Limb (tissue), 2 donors: ENCODE data around the gene CCDC97.
"Not testable (repeated sequence)": the region's sequence is repeated elsewhere in the genome, so short reads cannot be mapped to it uniquely, and the experiment has no call there.

ENCODE experiments used
- DNase-seq, 2 donors: peaks; one replicate each; pipeline ENCODE4 v3.0.0-alpha.2; 2016; ENCODE audit errors: extremely low spot score in 2 of 2

Gene CCDC97

DNA sequence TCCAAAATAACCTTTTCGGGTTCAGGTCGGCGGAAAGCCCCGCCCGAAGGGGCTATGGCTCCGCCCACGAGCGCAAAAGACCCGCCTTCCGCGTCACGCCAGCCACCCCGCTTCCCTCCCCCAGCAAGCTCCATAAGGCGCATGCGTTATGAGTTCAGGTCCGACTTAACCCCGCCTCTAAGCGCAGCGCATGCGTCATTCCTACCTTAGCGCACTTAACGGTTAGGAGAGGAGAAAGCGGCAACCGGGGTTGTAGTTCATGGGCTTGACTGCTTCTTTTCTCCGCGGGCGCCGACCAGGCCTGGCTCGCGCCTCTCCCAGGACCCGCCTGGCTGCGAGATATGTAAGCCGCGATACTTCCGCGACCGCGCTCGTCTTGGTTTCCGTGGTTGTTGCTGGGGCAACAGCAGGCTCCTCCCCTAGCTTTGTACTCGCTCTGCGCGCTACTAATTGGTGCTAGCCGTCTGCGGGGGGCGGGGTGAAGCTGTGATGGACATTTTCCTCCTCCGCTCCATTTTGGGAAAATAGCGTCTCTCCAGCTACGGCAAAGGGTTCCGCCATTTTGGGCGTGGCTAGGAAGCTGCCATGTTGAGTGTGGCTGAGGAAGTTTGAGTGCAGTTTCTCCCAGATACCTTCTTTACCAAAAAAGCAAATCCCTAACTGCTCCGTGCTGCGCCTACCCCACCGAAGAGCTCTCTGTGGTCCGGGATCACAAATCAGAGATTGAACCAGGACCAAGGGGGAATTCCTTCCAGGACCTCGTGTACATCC is 54.0 kb downstream of the CCDC97 start, which contains the start of gene B9D2:
Gene B9D2 (minus strand): TSS at position 397 of the 771 bp plus-strand sequence. CDS start 630 bp downstream, outside the sequence.
- DNase-seq: peak; percentile 98 to 99

DNA sequence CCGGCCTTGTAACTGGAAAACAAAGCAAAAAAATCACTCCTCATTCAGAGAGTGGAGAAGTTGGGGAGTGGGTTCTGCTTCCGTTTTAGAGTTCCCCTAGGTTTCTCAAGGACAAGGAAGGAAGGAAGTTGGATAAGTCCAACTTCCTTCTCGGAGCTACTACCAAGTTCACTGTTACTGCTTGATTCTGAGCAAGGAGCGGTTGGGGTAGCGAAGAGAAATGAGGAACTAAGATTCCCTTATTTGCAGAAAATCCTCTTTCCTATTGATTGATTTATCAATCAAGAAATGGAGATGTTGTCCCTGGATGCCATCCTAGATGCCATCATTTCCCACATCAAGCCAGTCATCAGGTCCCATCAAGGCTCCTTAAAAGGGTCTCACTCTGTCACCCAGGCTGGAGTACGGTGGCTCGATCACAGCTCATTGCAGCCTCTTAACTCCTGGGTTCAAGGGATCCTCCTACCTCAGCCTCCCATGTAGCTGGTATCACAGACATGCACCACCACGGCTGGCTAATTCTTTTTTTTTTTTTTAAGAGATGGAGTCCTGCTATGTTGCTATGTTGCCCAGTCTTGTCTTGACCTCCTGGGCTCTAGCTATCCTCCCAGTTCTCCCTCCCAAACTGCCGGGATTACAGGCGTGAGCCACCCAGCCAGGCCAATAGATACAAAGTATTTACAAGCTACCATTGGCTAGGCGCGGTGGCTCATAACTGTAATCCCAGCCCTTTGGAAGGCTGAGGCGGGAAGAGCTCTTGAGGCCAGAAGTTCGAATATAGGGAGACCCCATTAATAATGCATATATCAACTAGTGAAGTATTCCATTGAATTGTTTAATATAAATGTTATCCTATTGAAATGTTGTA is 54.8 kb downstream of the CCDC97 start:
- no peak for DNase-seq

DNA sequence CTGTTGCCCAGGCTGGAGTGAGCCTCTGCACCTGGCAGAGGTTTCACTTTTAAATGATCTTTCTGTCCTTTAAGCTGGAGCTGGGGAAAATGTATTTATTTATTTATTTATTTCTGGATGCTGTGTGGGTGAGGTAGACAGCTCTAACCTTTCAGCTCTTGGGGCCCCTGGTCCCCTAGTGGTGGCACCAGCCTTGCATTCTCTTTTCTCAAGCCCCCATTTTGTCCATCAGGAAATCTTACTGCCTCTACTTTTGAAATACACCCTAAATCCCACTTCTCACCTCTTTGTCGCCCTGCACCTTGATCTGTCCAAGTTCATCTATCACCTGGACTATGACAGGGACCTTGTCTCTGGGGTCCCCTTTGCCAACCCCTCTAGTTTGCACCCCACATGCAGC is 56.1 kb downstream of the CCDC97 start:
- DNase-seq: no peak

DNA sequence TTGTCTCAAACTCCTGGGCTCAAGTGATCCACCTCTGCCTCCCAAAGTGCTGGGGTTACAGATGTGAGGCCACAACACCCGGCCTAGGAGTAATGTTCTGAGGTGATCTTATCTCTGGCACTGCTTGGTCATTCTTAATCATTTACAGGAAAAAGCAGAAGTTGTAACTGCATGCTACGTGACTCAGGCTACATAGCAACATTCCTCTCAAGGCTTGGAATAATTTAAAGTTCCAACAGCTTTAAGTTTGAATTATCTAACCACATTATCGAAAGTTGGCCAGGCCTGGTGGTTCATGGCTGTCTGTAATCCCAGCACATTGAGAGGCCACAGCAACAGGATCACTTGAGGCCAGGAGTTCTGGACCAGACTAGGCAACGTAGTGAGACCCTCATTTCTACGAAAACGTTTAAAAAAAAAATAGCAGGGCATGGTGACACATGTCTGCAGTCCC is 57.9 kb downstream of the CCDC97 start:
- no peak for DNase-seq

DNA sequence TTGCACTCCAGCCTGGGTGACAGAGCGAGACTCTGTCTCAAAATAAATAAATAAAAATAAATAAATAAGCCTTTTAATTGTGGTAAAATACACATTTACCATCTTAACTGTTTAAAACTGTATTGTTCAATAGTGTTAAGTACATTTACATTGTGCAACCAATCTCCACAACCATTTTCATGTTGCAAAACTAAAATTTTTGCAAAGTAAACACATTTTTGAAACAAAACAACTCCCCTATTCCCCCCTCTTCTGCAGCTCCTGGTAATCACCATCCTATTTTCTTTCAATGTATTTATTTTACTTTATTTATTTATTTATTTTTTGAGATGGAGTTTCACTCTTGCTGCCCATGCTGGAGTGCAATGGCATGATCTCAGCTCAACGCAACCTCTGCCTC is 59.8 kb downstream of the CCDC97 start:
- DNase-seq: no peak

DNA sequence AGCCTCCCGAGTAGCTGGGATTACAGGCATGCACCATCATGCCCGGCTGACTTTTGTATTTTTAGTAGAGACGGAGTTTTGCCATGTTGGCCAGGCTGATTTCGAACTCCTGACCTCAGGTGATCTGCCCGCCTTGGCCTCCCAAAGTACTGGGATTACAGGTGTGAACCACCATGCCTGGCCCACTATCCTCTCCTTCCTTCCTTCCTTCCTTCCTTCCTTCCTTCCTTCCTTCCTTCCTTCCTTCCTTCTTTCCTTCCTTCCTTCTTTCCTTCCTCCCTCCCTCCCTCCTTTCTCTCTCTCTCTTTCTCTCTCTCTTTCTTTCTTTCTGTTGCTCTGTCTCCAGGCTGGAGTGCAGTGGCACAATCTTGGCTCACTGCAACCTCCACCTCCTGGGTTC is 61.1 kb downstream of the CCDC97 start:
- DNase-seq: not testable (repeated sequence)

DNA sequence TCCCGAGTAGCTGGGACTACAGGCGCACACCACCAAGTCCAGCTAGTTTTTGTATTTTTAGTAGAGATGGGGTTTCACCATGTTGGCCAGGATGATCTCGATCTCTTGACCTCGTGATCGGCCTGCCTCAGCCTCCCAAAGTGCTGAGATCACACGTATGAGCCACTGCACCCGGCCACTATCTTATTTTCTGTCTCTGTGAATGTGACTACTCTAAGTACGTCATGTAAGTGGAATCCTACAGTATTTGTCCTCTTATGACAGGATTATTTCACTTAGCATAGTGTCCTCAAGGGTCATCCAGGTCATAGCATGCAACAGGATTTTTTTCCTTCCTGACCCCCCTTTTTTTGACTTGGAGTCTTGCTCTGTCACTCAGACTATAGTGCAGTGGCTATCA is 61.6 kb downstream of the CCDC97 start:
- DNase-seq: no peak

DNA sequence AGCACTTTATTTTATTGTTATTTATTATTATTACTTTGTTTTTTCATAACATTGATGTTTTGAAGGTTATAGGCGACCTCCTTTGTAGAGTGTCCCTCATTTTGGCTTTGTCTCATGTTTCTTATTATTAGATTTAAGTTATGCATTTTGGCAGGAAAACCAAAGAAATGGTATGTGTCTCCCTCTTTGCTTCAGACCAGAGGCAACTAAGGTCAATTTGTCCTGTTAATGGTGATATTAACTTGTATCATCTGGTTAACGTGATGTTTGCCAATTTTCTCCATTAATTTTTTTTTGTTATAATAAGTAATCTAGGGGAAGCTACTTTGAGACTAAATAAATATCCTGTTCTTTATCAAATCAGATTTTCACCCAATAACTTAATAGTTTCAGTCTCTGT is 62.5 kb downstream of the CCDC97 start:
- DNase-seq: no peak

DNA sequence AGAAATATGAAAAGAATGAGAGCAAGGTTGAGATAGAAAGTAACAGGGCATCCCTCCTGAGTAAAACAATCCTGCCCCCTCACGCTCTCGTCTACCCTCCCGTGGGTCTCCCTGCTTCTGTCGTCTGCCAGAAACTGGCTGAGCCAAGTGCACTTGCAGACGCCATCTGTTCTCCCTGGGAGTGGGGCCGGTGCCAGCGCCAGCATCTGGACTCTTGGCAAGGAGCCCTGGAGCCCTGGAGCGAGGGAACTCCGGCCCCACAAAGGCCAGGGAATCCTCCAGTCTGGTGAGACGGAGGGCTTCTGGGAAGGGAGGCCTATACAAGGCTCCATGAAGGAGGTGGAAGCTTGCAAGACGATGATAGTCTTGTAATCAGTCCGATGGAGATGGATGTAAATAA is 64.0 kb downstream of the CCDC97 start:
- peak; percentile 82 to 94 for DNase-seq
